ENCODE measurements around the gene EZR.

EZR gene

DNA sequence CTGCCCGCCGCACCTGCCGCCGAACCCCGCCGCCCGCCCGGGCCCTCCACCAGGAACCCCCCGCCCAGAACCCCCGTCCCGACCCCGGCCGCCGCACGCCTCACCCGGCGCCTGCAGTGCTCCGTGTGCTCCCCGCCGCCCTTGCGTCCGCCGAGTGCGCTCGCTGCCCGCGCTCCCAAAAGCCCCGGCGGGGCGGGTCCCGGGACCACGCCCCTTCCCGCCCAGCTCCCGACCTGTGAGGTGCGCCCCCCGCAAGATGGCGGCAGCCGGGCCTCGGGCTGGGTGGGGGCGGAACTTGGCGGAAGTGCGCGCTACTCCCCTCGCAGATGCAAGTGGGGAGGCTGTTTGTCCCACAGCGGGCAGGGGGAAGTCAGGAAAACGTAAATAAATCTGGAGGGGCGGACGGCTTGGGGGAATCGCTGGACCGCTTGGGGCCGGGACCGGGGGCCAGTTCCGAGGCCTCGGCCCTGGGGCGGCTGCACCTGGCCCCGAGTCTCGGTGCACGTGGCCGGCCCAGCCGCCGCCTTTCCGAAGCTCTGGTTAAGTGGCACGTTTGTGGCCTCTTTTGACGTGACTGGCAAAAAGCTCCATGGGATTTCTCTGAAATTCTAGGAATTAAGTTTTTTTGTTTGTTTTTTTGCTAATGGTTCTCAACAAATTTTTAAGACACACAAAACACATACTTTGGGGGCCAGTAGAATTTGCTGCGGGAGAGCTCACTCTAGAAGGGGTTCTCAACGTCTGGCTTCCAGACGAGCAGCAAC, at the start of gene EZR:
EZR (minus strand) TSS at position 156 of the 764 bp plus-strand sequence. CDS start 1,275 bp downstream, outside the sequence.
- DNase-seq (ENCODE audit: low read depth in 3 of 3, low spot score in 1 of 3): peak; percentile 61 to 81 (median 72)

DNA sequence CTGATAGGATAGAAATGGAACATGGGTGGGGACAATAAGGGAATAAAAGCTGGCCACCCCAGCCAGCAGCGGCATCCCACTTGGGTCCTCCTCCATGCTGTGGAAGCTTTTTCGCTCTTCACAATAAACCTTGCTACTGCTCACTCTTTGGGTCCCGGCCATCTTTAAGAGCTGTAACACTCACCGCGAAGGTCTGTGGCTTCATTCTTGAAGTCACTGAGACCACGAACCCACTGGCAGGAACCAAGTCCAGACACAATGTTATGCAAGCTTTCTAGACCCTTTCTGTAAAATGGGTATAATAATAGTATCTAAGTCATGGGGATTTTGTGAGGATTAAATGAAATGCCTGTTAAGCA, 48.9 kb upstream of the EZR start:
- no peak for DNase-seq (ENCODE audit: low read depth in 3 of 3, low spot score in 1 of 3)

DNA sequence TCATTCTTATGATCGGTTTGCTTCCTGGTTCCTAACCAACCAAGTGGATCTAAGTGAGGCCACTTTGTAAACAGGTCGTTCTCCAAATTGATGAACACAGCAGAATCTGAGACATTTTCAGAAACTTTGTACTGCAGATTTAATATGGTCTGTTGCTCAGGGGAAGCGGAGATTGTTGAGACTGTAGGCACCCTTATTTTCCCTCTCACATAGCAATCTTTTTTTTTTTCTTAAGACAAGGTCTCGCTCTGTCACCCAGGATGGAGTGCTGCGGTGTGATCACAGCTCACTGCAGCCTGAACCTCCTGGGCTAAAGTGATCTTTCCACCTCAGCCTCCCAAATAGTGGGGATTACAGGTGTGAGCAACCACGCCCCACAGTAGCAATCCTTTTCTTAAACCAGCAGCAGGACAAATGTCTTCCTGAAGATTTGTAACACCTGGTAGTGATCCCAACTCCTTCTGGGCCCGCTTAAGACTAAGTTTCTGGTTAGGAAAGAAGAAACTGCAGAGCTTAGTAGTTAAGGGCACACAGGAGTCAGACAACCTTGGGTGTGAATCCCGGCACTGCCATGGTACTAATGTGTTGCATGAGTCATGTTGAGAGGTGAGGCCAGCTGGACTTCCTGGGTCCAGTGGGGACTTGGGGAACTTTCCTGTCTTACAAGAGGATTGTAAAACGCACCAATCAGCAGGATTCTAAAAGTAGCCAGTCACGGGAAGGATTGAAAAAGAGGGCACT, 48.4 kb upstream of the EZR start:
- DNase-seq (ENCODE audit: low read depth in 3 of 3, low spot score in 1 of 3): no peak

DNA sequence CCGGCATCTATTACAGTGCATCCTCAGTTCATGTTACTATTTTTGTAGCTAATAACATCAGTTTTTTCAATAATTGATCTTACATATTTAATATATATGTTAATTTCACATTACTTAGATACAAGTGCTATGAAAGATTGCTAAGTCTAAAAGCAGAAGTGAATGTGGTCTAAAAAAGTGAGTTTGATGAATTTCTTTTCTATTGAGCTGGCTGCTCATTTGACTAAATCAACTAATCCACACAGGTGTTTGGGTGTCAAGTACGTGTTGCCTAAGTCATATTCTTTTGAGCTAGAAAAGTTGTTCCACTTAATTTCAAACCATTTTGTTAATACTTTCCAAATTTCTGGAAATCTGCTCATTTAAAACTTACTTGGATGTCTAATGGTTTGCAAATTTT, 46.6 kb upstream of the EZR start:
- DNase-seq (ENCODE audit: low read depth in 3 of 3, low spot score in 1 of 3): no peak

DNA sequence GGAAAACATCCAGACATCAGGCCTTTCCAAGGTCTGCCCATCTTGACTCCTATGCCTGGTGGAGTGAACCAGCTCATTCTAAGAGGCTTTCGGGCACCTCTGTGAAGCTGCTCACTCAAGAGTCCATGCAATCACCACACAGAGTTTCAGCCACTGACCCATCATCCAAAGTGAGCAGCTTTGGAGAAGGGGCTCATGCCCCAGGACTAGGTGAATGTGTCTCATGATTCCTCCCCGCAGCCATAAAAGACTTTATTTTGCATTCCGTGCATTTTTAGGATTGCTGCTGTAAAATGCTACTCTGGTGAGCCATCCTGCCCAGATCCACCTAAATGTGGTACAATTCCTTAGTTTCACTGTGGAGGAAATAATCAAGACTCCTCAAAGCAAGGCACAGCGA, 44.5 kb upstream of the EZR start:
- no peak for DNase-seq (ENCODE audit: low read depth in 3 of 3, low spot score in 1 of 3)

DNA sequence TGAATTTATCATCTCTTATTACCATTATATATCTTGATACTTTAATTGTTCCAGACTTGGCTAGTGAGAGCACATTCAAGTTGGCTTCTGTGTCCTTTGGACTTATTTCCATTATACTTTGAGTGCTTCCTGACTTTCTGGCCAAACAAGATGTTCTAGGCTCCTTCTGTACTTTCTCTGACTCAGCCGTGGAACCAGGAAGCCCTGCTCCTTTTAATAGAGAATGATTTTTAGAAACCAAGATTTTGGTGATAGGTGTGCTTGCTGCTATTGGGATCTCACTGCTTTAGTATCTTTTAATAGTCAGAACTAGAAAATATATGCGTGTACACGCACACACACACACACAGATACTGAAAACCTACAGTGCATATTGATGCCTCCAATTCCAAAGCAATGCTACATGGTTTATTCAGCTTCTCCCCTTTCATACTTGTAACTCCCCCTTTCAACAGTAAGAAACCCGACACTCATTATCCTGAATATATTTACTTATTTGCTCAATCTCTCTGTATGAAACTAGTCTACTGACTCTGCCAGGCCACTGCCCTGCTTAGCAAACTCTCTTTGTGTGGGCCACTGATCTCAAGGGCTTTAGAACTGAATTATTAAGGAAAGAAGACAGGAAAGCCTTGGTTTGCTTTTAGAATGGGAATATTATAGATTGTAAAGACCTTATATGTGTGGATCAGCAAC, 42.7 kb upstream of the EZR start:
- DNase-seq (ENCODE audit: low read depth in 3 of 3, low spot score in 1 of 3): no peak

DNA sequence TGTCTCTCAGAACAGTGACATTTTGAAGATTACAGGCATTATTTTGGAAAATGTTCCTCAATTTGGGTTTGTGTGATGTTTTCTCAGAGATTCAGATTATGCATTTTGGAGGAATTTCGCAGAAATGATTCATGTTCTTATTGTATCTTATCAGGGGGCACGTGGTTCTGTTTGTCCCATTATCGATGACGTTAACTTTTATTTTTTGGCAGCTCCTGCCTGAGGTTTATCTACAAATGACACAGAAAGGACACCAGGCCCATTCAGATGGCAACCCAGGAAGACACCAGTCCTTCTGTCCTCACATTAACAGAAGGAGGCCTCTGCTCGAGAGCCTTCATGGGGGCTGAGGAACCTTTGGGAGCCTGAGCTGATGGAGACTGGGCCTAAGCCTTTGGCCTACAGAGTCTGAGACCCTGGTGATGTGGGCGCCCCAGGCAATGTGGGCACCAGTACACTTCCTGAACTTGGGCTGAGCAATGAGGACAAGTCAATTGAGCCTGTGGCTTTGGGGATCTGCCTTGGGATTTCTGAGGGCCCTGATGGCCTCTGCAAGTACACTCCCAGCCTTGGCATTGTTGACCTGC, 41.2 kb upstream of the EZR start:
- no peak for DNase-seq (ENCODE audit: low read depth in 3 of 3, low spot score in 1 of 3)

DNA sequence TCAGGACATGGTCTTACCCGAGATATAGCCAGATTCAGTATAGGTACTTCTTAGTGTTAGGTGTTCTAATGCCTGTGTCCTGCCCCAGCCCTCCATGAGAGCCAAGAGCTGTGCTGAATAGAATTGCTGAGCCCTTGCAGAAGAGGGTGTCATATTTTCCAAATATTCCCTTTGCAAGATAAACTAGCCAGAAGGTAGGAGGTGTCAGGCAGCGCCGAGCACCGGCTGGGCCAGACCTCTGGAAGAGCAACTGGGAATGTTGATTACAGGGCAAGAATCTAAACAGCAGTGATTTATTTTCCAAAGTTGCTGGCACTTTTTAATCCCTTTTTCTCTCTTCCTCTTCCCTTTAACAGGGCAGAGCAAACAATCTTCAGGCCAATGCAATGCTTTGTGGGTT, 37.1 kb upstream of the EZR start:
- no peak for DNase-seq (ENCODE audit: low read depth in 3 of 3, low spot score in 1 of 3)

DNA sequence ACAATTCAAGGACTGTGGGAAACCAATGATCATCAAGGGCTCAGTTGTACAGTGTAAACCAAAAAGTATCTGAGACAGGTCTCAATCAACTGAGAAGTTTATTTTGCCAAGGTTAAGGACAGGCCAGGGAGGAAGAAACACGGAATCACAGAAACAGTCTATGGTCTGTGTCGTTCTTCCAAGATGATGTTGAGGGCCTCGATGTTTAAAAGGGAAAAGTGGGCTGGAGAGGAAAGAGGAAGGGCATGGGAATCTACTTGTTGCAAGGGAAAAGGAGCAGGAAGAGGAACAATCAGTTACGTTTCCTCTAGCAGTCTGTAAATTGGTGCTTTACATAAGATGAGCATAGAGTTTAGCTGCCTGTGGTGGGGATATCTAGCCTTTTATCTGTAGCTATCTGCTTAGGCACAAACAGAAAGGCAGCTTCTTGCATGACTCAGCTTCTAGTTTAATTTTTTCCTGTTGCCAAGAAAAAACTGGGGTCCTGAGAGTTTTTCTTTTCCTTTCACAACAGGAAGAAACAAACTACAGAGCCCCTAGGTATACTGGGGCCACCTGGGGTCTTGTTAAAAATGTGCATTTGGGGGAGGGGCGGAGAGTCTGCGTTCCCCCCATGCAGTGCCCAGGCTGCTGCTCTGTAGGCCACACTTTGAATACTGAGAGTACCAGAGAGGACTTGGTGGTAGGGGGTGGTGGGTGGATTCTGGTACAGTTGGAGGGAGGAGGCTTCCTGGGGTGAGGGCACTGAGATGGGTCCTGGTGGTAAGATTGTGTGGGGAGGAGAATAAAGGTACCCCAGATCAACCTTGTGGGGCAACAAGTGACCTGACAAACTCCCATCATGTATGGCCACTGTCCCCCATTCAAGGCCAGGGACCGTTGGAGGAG, 35.3 kb upstream of the EZR start:
- peak in 1 of 3 donors; percentile 12 for DNase-seq (ENCODE audit: low read depth in 3 of 3, low spot score in 1 of 3)

DNA sequence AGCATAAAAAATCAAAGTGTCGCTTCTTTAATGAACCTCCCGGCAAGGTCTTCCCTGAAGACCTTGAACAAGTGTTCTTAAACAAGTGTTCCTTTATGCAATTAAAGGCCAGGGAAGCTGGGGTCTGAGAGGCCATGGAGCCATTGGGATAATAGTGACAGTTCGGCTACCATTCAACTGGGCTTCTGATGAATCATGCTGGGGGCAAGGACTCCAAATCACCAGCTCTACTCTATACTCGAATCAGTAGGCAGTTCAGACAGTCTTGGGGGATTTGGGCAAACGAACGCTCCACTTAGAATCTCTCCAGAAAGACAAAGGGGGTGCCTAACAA, 34.7 kb upstream of the EZR start:
- DNase-seq (ENCODE audit: low read depth in 3 of 3, low spot score in 1 of 3): no peak

DNA sequence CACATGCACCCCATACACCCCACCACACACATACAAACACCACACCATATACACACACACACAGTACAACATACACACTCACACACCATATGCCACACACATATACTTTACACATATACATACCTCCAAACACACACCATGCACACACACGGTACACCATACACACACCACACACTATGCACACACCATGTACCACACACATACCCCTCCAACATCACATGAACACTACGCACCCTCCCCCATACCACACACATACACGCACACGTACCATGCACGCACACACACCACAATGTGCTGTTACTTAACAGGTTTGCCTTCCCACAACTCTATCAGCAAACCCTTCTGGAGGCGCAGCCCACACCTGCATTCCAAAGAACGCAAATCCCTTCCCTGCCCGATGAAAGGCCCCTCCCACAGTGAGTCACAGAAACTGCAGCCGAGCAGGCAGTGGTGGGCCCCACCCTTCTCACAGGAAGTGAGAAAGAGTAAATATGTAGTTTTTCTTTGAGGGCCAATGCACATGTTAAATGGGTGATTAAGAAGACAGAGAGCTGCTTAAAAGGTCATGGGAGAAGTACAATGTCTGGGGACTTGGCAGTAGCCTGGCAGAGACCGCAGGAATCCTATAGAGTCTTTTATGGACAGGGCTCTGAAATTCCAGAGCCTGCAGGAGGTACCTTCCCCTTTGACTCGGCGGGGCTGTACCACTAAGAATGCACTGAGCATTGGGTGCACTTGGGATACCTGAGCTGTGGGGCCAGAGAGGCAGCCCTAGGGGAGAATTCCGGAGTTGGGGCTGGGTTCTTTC, 34.1 kb upstream of the EZR start:
- peak; percentile 59 to 70 (median 60) for DNase-seq (ENCODE audit: low read depth in 3 of 3, low spot score in 1 of 3)

DNA sequence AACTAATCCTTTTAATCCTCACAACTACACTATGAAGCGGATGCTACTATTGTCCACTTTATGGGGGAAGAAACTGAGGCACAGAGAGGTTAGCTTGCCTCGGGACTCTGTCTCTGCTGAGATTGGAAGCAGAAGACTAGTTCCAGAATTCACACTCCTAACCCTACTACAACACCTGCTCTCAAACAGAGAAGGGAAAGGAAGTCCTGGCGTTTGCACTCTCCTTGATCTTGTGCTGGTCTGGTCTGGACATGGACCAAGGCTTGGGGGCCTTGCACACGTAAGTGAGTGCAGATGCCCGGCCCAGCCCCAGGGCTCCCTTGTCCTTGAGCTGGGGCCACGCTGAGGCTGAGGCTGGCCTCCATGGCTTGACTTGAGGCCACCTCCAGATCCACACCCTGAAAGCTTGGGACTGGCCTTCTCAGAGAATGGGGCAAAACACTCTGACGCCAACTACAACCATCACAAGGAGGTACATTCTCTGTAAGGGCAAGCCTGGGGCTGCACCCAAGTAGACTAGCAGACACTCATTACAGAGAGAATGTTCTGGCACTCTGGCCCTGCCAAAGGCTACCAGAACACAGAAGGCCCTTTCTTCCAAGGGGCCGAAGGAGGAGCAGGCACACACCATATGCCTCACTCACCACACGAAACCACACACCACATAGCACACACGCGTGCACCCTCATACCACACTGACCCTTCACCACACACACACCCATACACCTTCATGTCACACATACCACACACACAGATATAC, 33.3 kb upstream of the EZR start:
- DNase-seq (ENCODE audit: low read depth in 3 of 3, low spot score in 1 of 3): no peak

DNA sequence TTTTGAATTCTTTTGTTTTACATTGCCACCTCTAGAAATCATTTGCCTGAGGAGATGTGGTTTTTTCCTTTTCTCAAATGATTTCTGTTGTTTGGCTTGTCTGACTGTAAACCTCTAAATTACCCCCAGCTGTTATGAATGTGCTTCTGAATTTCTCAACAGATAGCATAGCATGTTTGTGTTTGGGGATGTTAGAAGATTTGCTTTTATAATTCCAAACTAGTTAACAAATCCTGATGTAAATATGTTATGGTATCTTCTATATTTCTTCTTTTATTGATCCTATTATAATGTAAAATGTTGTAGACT, 31.6 kb upstream of the EZR start:
- DNase-seq (ENCODE audit: low read depth in 3 of 3, low spot score in 1 of 3): no peak

DNA sequence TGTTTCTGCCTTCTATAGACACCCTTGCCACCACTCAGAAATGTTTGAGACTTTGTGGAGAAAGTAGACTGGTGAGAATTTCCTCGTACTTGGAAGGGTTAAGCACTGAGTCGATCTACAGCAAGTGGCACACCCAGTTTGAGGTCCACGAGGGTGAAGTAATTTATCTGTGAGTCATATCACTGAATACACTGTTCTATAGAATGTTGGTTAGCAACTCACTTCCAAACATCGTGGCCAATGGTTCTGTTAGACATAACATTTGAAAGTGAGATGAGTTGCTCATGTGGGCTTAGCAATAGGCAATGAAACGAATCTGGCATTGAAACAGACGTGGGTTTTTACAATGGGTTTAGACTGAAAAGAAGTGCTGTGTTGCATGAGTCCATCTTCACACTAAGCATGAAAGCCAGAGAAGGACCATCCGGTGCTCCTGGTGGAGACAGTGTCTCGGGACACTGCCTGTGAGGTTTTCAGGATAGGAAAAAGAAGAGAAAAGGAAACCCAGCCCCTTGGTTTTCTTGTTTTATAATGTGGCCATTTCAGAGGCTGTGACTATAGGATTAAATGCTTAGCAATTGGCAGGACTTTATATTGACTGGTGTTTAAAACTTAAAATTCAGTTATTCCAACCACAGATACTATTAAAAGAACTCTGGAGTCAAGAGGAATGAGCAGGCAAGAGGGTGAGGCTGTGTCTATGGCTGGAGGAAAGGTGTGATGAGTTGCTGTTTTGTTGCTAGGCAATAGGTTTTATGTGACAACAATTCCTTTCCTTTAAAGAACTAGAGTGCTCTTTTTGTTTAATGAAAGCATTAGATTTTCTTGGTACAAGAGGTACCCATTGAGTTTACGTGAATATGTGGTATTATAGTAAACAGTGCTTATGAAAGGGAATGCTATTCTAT, 31.0 kb upstream of the EZR start:
- DNase-seq (ENCODE audit: low read depth in 3 of 3, low spot score in 1 of 3): peak in 2 of 3 donors; percentile 34 to 47

DNA sequence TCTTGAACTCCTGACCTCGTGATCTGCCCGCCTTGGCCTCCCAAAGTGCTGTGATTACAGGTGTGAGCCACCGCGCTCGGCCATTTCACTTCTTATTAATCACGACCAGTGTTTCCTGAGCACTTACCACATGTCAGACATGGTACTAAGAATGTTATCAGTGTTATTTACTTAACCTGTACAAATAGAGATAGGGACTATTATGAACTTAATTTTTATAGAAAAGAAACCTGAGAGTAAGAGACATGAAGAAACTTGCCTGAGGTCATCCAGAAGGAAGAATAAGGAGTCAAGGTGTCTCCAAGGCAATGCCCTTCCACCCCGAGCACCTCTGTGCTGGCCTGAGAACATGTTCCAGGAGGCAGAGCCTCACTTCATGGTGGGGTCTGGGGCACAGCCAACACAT, 29.3 kb upstream of the EZR start:
- DNase-seq (ENCODE audit: low read depth in 3 of 3, low spot score in 1 of 3): no peak

DNA sequence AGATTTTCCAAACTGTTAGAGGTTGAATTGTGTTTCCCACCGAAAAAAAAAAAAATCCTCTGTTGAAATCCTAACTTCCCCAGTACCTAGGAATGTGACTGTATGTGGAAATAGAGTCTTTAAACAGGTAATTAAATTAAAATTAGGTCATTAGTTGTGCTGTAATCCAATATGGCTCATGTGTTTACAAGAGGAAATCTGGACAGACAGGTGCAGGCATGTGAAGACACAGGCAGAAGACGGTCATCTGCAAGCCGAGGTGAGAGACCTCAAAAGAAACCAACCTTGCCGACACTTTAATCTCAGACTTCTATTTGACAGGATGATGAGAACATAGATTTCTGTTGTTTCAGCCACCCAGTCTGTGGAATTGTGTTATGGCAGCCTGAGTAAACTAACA, 28.6 kb upstream of the EZR start:
- no peak for DNase-seq (ENCODE audit: low read depth in 3 of 3, low spot score in 1 of 3)

DNA sequence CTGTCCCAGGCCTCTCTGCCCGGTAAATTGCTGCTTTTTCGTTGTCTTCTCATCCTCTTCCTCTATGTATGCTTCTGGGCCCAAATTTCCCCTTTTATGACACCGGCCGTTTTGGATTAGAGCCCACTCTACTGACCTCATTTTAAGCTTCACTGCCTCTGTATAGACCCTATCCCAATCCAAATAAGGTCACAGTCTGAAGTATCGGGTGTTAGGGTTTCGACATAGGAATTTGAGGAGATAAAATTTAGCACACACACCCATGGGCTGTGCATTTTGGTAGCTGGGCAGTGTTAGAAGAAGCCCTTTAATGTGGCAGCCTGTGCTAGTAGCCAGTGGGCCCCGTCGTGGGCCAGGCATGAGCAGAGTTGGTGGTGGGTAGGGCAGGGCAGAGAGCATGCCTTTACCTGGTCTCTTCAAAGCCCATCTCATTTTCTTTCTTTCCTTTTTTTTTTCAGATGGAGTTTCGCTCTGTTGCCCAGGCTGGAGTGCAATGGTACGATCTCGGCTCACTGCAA, 27.9 kb upstream of the EZR start:
- DNase-seq (ENCODE audit: low read depth in 3 of 3, low spot score in 1 of 3): no peak

Measured in stimulated activated CD4-positive, alpha-beta T cell treated with anti-CD3 and anti-CD28 coated beads, TNF-alpha, amount 100 ng/mL, for 1 hour (primary cell).